Measurements from ENCODE around the gene PNPLA6.

Gene PNPLA6

GRCh38 chr19:7600721-7601120 is 65.2 kb downstream of the PNPLA6 start:
- no peak for DNase-seq (ENCODE audit: low spot score)

DNA sequence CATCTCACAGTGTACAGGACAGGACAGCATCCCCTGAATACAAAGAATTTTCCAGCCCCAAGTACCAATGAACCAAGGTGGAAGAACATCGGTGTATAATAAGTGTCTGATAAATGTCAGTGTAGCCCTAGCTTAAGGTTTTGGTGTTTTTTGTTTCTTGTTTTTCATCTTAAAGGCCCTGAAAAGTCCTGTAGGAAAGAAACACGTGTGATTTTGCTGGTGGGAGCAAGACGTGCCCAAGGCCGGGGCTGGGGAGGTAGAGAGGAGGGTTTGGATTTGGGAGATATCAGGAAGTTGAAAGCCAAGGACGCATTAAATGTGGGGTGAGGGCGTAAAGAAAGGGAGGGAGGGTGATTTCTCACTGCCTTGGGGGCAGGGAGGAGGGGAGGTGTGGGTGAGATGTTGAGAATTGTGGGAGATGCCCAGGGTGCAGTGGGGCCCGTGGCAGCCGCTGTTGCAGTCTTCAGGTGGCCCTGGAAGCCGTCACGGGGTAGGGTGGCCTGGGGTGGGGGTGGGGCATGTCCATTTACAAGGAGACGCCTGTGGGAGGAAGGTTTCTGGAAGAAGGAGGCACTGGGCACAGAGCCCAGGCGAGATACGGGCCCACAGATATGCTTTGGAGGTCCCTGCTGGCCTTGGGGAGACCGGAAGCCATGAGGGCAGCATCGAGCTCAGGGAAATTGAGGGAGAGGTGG is 66.9 kb downstream of the PNPLA6 start:
- no peak for DNase-seq (ENCODE audit: low spot score)

GRCh38 chr19:7602935-7603497 is 67.5 kb downstream of the PNPLA6 start:
- DNase-seq (ENCODE audit: low spot score): no peak

- DNase-seq (ENCODE audit: low spot score): no peak
Measured at GRCh38 chr19:7603919-7604318, 68.4 kb downstream of the PNPLA6 start.

GRCh38 chr19:7605490-7606222 is 70.1 kb downstream of the PNPLA6 start:
- DNase-seq (ENCODE audit: low spot score): no peak

GRCh38 chr19:7606289-7606688 is 70.8 kb downstream of the PNPLA6 start:
- no peak for DNase-seq (ENCODE audit: low spot score)

- DNase-seq (ENCODE audit: low spot score): no peak
Measured at GRCh38 chr19:7607212-7607873, 71.8 kb downstream of the PNPLA6 start.

- no peak for DNase-seq (ENCODE audit: low spot score)
Measured at GRCh38 chr19:7607874-7608560, 72.5 kb downstream of the PNPLA6 start.

GRCh38 chr19:7610491-7611240 is 75.1 kb downstream of the PNPLA6 start:
- no peak for DNase-seq (ENCODE audit: low spot score)
